ENCODE results near the gene PPFIA1.

GRCh38 chr11:70255477-70256116, 14.9 kb upstream of the PPFIA1 start:
- TF ChIP-seq CTCF (IDR thresholded peaks at IDR 0.05): no peak
- no peak for TF ChIP-seq POLR2A (IDR thresholded peaks at IDR 0.05)
